NOMO-1 treated with DMSO at 0.1 percent for 48 hours (cell line): ENCODE results near the gene EPHB2.

ENCODE experiments used
- DNase-seq: peaks from one replicate; lab custom pipeline; 2025; ENCODE audit not compliant: unreplicated experiment; lab: John Stamatoyannopoulos, UW

EPHB2 gene

GRCh38 chr1:22876359-22877111 lies 165.9 kb downstream of the EPHB2 start:
- no peak for DNase-seq

GRCh38 chr1:22877112-22877915 lies 166.7 kb downstream of the EPHB2 start:
- no peak for DNase-seq

- DNase-seq = no peak
Measured at GRCh38 chr1:22877980-22878379, 167.3 kb downstream of the EPHB2 start.

GRCh38 chr1:22878626-22879025 lies 168.0 kb downstream of the EPHB2 start:
- DNase-seq = no peak

GRCh38 chr1:22879445-22879844 lies 168.8 kb downstream of the EPHB2 start:
- no peak for DNase-seq

- no peak for DNase-seq
Measured at GRCh38 chr1:22880174-22880601, 169.5 kb downstream of the EPHB2 start.

GRCh38 chr1:22883406-22883805 lies 172.8 kb downstream of the EPHB2 start:
- no peak for DNase-seq

GRCh38 chr1:22884806-22885530 lies 174.3 kb downstream of the EPHB2 start:
- no peak for DNase-seq

GRCh38 chr1:22886211-22886610 lies 175.6 kb downstream of the EPHB2 start:
- DNase-seq = no peak

- DNase-seq = no peak
Measured at GRCh38 chr1:22887491-22887890, 176.9 kb downstream of the EPHB2 start.

- no peak for DNase-seq
Measured at GRCh38 chr1:22888320-22889075, 177.9 kb downstream of the EPHB2 start.

- no peak for DNase-seq
Measured at GRCh38 chr1:22889213-22889827, 178.7 kb downstream of the EPHB2 start.

GRCh38 chr1:22892789-22893188 lies 182.2 kb downstream of the EPHB2 start:
- DNase-seq = peak; percentile 53

- no peak for DNase-seq
Measured at GRCh38 chr1:22893292-22893691, 182.7 kb downstream of the EPHB2 start.

- DNase-seq = no peak
Measured at GRCh38 chr1:22895357-22895756, 184.7 kb downstream of the EPHB2 start.

- no peak for DNase-seq
Measured at GRCh38 chr1:22896184-22896583, 185.5 kb downstream of the EPHB2 start.

- no peak for DNase-seq
Measured at GRCh38 chr1:22900451-22900850, 189.8 kb downstream of the EPHB2 start.

- no peak for DNase-seq
Measured at GRCh38 chr1:22903113-22903512, 192.5 kb downstream of the EPHB2 start.

- no peak for DNase-seq
Measured at GRCh38 chr1:22906968-22907367, 196.3 kb downstream of the EPHB2 start.

- DNase-seq = no peak
Measured at GRCh38 chr1:22907528-22907927, 196.9 kb downstream of the EPHB2 start.
